ENCODE data around the gene PKNOX2.

Gene PKNOX2

DNA sequence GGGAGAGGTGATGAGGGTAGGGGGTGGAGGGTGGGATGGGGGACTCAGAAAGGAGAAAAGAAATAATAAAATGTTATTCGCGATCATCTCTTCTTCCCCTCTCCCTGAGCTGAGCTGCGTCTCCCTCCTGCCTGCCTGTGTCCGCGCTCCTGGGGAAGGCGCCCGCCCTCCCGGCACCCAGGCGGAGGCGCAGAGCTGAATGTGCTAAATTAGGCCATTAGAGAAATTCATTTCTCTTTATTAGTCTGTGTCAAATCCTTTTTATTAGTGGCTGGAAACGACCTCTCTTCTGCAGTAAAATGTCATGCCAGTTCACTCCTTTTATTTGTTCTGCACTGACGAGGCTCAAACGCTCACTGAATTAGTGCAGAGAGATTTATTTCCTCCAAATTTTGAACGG lies 215.4 kb downstream of the PKNOX2 start:
- no peak for DNase-seq
- H3K9me3 ChIP-seq (replicated peaks; ENCODE audit: insufficient read depth, low read length): no peaks in the 10 kb centered on the region
- H3K4me2 ChIP-seq (ENCODE audit: low read depth, low read length): no peak overlapping the region
- no peak for TF ChIP-seq EZH2phosphoT487 (IDR thresholded peaks at IDR 0.05; ENCODE audit: low read length)
- TF ChIP-seq, protein P1, sequence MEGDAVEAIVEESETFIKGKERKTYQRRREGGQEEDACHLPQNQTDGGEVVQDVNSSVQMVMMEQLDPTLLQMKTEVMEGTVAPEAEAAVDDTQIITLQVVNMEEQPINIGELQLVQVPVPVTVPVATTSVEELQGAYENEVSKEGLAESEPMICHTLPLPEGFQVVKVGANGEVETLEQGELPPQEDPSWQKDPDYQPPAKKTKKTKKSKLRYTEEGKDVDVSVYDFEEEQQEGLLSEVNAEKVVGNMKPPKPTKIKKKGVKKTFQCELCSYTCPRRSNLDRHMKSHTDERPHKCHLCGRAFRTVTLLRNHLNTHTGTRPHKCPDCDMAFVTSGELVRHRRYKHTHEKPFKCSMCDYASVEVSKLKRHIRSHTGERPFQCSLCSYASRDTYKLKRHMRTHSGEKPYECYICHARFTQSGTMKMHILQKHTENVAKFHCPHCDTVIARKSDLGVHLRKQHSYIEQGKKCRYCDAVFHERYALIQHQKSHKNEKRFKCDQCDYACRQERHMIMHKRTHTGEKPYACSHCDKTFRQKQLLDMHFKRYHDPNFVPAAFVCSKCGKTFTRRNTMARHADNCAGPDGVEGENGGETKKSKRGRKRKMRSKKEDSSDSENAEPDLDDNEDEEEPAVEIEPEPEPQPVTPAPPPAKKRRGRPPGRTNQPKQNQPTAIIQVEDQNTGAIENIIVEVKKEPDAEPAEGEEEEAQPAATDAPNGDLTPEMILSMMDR (IDR thresholded peaks at IDR 0.05; ENCODE audit: low read length): no peak
- no peak for TF ChIP-seq EZH2 (optimal IDR thresholded peaks at IDR 0.05; ENCODE audit: low read depth, low read length)
- no peaks in the 10 kb centered on the region for H3K4me1 ChIP-seq (ENCODE audit: low read length)
- H3K9me2 ChIP-seq (replicated peaks; ENCODE audit: insufficient read depth, low read length): no peaks in the 10 kb centered on the region
- no peak overlapping the region for H3K4me3 ChIP-seq (ENCODE audit: low read length)
- no peak overlapping the region for H3K27ac ChIP-seq (ENCODE audit: low read length)
- no peak overlapping the region for H3K9ac ChIP-seq (ENCODE audit: low read length)
- no peaks in the 10 kb centered on the region for H3K79me2 ChIP-seq (ENCODE audit: low read length)
- H4K20me1 ChIP-seq (ENCODE audit: insufficient read depth, low read length): no peaks in the 10 kb centered on the region
- no peaks in the 10 kb centered on the region; the same call in 1 of the 2 replicates for H3K27me3 ChIP-seq (replicated peaks; ENCODE audit: insufficient read depth, low read length)
- no peaks in the 10 kb centered on the region for H3K36me3 ChIP-seq (replicated peaks; ENCODE audit: insufficient read depth, low read length)
- no peaks in the 10 kb centered on the region for H3F3A ChIP-seq (ENCODE audit: insufficient read depth, low read length)
- no peak overlapping the region for H2AFZ ChIP-seq (ENCODE audit: low read length)

DNA sequence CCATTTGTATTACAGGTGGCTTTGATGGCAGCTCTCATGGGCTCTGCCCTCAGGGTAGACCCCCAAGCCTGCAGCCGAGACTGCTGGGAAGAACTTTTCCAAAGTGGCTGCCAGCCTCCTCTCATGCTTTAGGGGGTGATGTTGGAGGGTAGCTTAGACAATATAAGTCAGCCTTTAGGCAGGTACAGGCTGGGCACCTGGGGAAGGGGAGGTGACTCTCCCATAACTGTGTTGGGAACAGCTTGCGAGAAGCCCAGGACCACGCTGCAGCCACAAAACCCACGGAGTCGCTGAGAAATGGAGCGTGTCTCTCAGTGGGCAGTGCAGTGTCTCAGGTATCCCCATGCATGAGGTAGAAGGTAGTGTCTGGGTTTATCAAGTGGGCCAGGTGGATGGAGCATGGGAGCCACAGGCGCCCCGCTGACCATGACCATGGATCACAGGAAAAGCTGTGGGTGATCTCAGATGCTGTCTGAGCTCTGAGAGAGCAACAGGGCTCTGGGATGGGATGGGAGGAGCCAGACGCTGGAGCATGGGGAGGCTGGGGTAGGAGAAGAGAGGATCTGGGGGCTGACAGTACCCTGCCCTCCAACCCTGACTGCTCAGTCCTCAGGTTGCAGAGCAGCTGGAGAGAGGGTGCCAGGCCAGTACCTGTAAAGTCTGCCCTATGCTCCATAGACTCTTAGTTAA lies 216.3 kb downstream of the PKNOX2 start:
- no peaks in the 10 kb centered on the region for H3K79me2 ChIP-seq (ENCODE audit: low read length)
- DNase-seq: no peak
- H3K27me3 ChIP-seq (replicated peaks; ENCODE audit: insufficient read depth, low read length): no peaks in the 10 kb centered on the region; the same call in 1 of the 2 replicates
- H3K9ac ChIP-seq (ENCODE audit: low read length): no peak overlapping the region
- TF ChIP-seq EZH2phosphoT487 (IDR thresholded peaks at IDR 0.05; ENCODE audit: low read length): no peak
- TF ChIP-seq, protein P1 (IDR thresholded peaks at IDR 0.05; ENCODE audit: low read length): no peak
- no peak for TF ChIP-seq EZH2 (optimal IDR thresholded peaks at IDR 0.05; ENCODE audit: low read depth, low read length)
- no peak overlapping the region for H3K27ac ChIP-seq (ENCODE audit: low read length)
- no peaks in the 10 kb centered on the region for H3K36me3 ChIP-seq (replicated peaks; ENCODE audit: insufficient read depth, low read length)
- H3K9me2 ChIP-seq (replicated peaks; ENCODE audit: insufficient read depth, low read length): no peaks in the 10 kb centered on the region
- no peaks in the 10 kb centered on the region for H3K4me1 ChIP-seq (ENCODE audit: low read length)
- H3K4me3 ChIP-seq (ENCODE audit: low read length): no peak overlapping the region
- H2AFZ ChIP-seq (ENCODE audit: low read length): no peak overlapping the region
- H3F3A ChIP-seq (ENCODE audit: insufficient read depth, low read length): no peaks in the 10 kb centered on the region
- H3K4me2 ChIP-seq (ENCODE audit: low read depth, low read length): no peak overlapping the region
- no peaks in the 10 kb centered on the region for H4K20me1 ChIP-seq (ENCODE audit: insufficient read depth, low read length)
- H3K9me3 ChIP-seq (replicated peaks; ENCODE audit: insufficient read depth, low read length): no peaks in the 10 kb centered on the region

DNA sequence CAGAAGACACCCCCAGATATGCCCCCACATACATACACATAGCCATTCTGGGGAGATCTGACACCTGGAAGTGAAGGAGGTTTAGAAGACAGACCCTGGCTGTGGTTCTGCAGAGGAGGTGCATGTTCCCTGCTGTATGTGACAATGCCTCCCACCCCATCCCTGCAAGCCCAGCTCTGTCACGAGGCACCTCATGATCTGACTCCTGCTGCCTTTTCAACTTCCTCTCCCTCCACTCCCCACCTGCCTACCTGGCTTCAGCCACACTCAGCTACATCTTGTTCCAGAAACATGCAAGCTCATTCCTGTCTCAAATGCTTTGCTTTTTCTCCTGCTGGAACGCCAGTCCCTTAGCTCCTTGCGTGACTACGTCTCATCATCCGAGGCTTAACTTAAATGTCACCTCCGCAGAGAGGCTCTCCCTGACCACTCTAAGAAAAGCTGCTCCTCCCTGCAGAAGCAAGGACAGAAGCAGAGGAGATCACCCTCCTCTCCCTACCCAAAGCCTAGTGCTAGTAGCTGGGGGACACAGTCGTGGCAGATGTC lies 217.0 kb downstream of the PKNOX2 start:
- Histone ChIP-seq H3K9ac (ENCODE audit: low read length) (no peak overlapping the region), H3K4me1 (ENCODE audit: low read length) (no peaks in the 10 kb centered on the region), H3K79me2 (ENCODE audit: low read length) (no peaks in the 10 kb centered on the region), H2AFZ (ENCODE audit: low read length) (no peak overlapping the region), H3K9me3 (replicated peaks; ENCODE audit: insufficient read depth, low read length) (no peaks in the 10 kb centered on the region), H3K4me2 (ENCODE audit: low read depth, low read length) (no peak overlapping the region), H3F3A (ENCODE audit: insufficient read depth, low read length) (no peaks in the 10 kb centered on the region), H3K27ac (ENCODE audit: low read length) (no peak overlapping the region), H4K20me1 (ENCODE audit: insufficient read depth, low read length) (no peaks in the 10 kb centered on the region), H3K27me3 (replicated peaks; ENCODE audit: insufficient read depth, low read length) (no peaks in the 10 kb centered on the region; the same call in 1 of the 2 replicates), H3K36me3 (replicated peaks; ENCODE audit: insufficient read depth, low read length) (no peaks in the 10 kb centered on the region), H3K9me2 (replicated peaks; ENCODE audit: insufficient read depth, low read length) (no peaks in the 10 kb centered on the region), H3K4me3 (ENCODE audit: low read length) (no peak overlapping the region)
- TF ChIP-seq EZH2phosphoT487 (IDR thresholded peaks at IDR 0.05; ENCODE audit: low read length) (no peak), EZH2 (optimal IDR thresholded peaks at IDR 0.05; ENCODE audit: low read depth, low read length) (no peak)
- TF ChIP-seq, protein P1 (IDR thresholded peaks at IDR 0.05; ENCODE audit: low read length): no peak
- no peak for DNase-seq
